Endothelial cell of umbilical vein (primary cell): ENCODE data around the gene PRKCB. TPM values are rescaled to one million over a fixed set of nuclear protein-coding genes. Genes with fewer than 3 reads are reported as not detected.

Experiments
- BruUV-seq: library from RNA; stranded (reverse); fragments of 400-500 nt; replicated peaks from 2 replicates; lab custom pipeline; 2021; lab: Mats Ljungman, UMichigan
- CTCF ChIA-PET: fragments of 300-600, 350-600 bp; sonication (Branson Sonifier 250); formaldehyde crosslinking; loops from one replicate; lab custom pipeline; 2021; ENCODE audit warnings: antibody characterized with exemption, inconsistent platforms; lab: Charles Lee
- POLR2A ChIA-PET: fragments of 300-600, 350-600 bp; sonication (Branson Sonifier 250); formaldehyde crosslinking; loops from one replicate; lab custom pipeline; 2021; ENCODE audit warnings: antibody characterized with exemption, inconsistent platforms; lab: Charles Lee
- DNase-seq: peaks from one replicate; pipeline ENCODE4 v3.0.0-alpha.2; 2011; ENCODE audit warnings: low read depth, low spot score
- FAIRE-seq: peaks from 2 replicates; lab custom pipeline; 2011; peaks lifted over from hg19 to GRCh38; lab: Jason Lieb, UNC
- H2AFZ ChIP-seq: 2 replicates; pipeline ENCODE4 v1.6.0; 2012; ENCODE audit warnings: low read depth, low read length, control low read depth, inconsistent platforms
- H3K27ac ChIP-seq: 2 replicates; pipeline ENCODE4 v1.5.1; 2011; ENCODE audit warnings: low read depth, mild to moderate bottlenecking, control low read depth, low read length, moderate library complexity; ENCODE audit not compliant: insufficient read depth
- H3K27me3 ChIP-seq, 2 experiments: 2 replicates each; pipeline versions ENCODE4 v1.6.0 to v1.6.1; 2011; ENCODE audit warnings: low read length in 2 of 2, mixed read lengths in 1 of 2; ENCODE audit not compliant: control insufficient read depth in 2 of 2, insufficient read depth in 2 of 2
- H3K36me3 ChIP-seq, 2 experiments: 2 replicates in 1 of 2; 3 replicates in 1 of 2; pipeline ENCODE4 v1.5.1; 2011; ENCODE audit warnings: low read length in 2 of 2, mild to moderate bottlenecking in 1 of 2, moderate library complexity in 1 of 2; ENCODE audit not compliant: control insufficient read depth in 2 of 2, insufficient read depth in 2 of 2; ENCODE audit errors: extremely low read depth in 1 of 2
- H3K4me1 ChIP-seq: 3 replicates; pipeline ENCODE4 v1.5.1; 2011; ENCODE audit warnings: mild to moderate bottlenecking, low read length; ENCODE audit not compliant: control insufficient read depth, insufficient read depth; ENCODE audit errors: extremely low read depth
- H3K4me2 ChIP-seq: 2 replicates; pipeline ENCODE4 v1.6.1; 2011; ENCODE audit warnings: low read length, control low read depth, mixed read lengths; ENCODE audit not compliant: insufficient read depth
- H3K4me3 ChIP-seq, 3 experiments: fragments of 200-600 bp in 1 of 3; sonication (generic), shearing (Covaris generic) in 1 of 3; replicated peaks in 1 of 3; 2 replicates each; pipeline ENCODE4 v1.5.1; 2011 to 2016; ENCODE audit warnings: control low read depth in 3 of 3, low read length in 3 of 3, mild to moderate bottlenecking in 2 of 3, inconsistent platforms in 1 of 3, low read depth in 1 of 3, moderate library complexity in 1 of 3; ENCODE audit not compliant: insufficient read depth in 1 of 3
- H3K79me2 ChIP-seq: 2 replicates; pipeline ENCODE4 v1.6.0; 2012; ENCODE audit warnings: low read length, inconsistent platforms; ENCODE audit not compliant: control insufficient read depth, insufficient read depth
- H3K9ac ChIP-seq: replicated peaks from 2 replicates; pipeline ENCODE3; 2011; ENCODE audit warnings: low read length, control low read depth; ENCODE audit not compliant: insufficient read depth; ENCODE audit errors: extremely low read depth
- H3K9me1 ChIP-seq: replicated peaks from 3 replicates; pipeline ENCODE4 v1.6.0; 2011; ENCODE audit warnings: mild to moderate bottlenecking, low read length; ENCODE audit not compliant: control insufficient read depth, insufficient read depth; ENCODE audit errors: extremely low read depth
- H3K9me3 ChIP-seq: replicated peaks from 2 replicates; pipeline ENCODE4 v1.5.1; 2012; ENCODE audit warnings: low read length, inconsistent platforms; ENCODE audit not compliant: control insufficient read depth, insufficient read depth
- H4K20me1 ChIP-seq: replicated peaks from 2 replicates; pipeline ENCODE3; 2011; ENCODE audit warnings: mild to moderate bottlenecking, low read length; ENCODE audit not compliant: control insufficient read depth, insufficient read depth; ENCODE audit errors: extremely low read depth
- EZH2 ChIP-seq: IDR thresholded peaks from 2 replicates; pipeline ENCODE4 v1.6.1; 2012; ENCODE audit warnings: borderline replicate concordance, low read depth, mild to moderate bottlenecking, moderate library complexity, low read length, inconsistent platforms; ENCODE audit not compliant: severe bottlenecking
- FOS ChIP-seq: IDR thresholded peaks from 2 replicates; pipeline ENCODE4 v1.6.1; 2011; ENCODE audit warnings: mild to moderate bottlenecking, low read length, moderate library complexity, borderline replicate concordance; ENCODE audit not compliant: insufficient read depth
- GATA2 ChIP-seq: IDR thresholded peaks from 2 replicates; pipeline ENCODE4 v1.7.0; 2011; ENCODE audit warnings: low read depth, mild to moderate bottlenecking, moderate library complexity, mixed read lengths, low read length; ENCODE audit not compliant: insufficient read length, insufficient read depth
- JUN ChIP-seq: IDR thresholded peaks from 2 replicates; pipeline ENCODE4 v1.6.1; 2011; ENCODE audit warnings: borderline replicate concordance, low read depth; ENCODE audit not compliant: insufficient read length, insufficient read depth
- MYC ChIP-seq: IDR thresholded peaks from one replicate; pipeline ENCODE4 v1.6.1; 2011; ENCODE audit warnings: mild to moderate bottlenecking, low read depth, low read length
- POLR2A ChIP-seq: IDR thresholded peaks from 2 replicates; pipeline ENCODE4 v1.6.1; 2012; ENCODE audit warnings: low read depth, mild to moderate bottlenecking, control low read depth, low read length
- POLR2AphosphoS5 ChIP-seq: IDR thresholded peaks from 2 replicates; pipeline ENCODE4 v1.6.1; 2012; ENCODE audit warnings: low read depth, mild to moderate bottlenecking, control low read depth, low read length, moderate library complexity; ENCODE audit not compliant: insufficient read depth
- dilution Hi-C: fragments of 300-500 bp; cut with MboI; formaldehyde crosslinking; loops from one replicate; pipeline ENCODE4 v1.15.0; 2019; ENCODE audit warnings: low sequenced_read_pairs; ENCODE audit not compliant: extremely low pct_ligation_motif_present
- intact Hi-C: fragments of 100-400 bp; cut with micrococcal nuclease; formaldehyde crosslinking; loops from one replicate; pipeline ENCODE4 v1.10.0; 2022
- polyA plus RNA-seq, 4 experiments: library from polyadenylated mRNA; depleted of rRNA in 3 of 4; stranded (reverse) in 3 of 4; unstranded in 1 of 4; fragments of >200 nt; gene quantifications; 2 replicates each; pipeline versions ENCODE4 v1.2.1 to v1.2.3, GENCODE V29; 2011 to 2012; ENCODE audit warnings: missing spikeins in 1 of 4
- total RNA-seq: library from RNA; stranded (reverse); gene quantifications from 2 replicates; pipeline ENCODE4 v1.2.3, GENCODE V29; 2021
- TF ChIP-seq, protein P1 (sequence below): IDR thresholded peaks from 2 replicates; pipeline ENCODE4 v1.6.1; 2011; ENCODE audit not compliant: insufficient read depth, insufficient read length
- TF ChIP-seq, protein P2 (sequence below), 2 donors: IDR thresholded peaks; 1 replicate in 1 of 2; 2 replicates in 1 of 2; pipeline ENCODE4 v1.5.1; 2011; ENCODE audit warnings: low read length in 2 of 2, mild to moderate bottlenecking in 2 of 2, moderate library complexity in 2 of 2, control low read depth in 1 of 2, inconsistent platforms in 1 of 2, low read depth in 1 of 2; ENCODE audit not compliant: insufficient read depth in 1 of 2; ENCODE audit errors: extremely low read depth in 1 of 2

Gene PRKCB
- total and polyA plus RNA-seq, 2 donors (not counting 3 experiments of a cell fraction or from before 2014, with no cell fraction given): 0.01 TPM; not detected in 1

DNA sequence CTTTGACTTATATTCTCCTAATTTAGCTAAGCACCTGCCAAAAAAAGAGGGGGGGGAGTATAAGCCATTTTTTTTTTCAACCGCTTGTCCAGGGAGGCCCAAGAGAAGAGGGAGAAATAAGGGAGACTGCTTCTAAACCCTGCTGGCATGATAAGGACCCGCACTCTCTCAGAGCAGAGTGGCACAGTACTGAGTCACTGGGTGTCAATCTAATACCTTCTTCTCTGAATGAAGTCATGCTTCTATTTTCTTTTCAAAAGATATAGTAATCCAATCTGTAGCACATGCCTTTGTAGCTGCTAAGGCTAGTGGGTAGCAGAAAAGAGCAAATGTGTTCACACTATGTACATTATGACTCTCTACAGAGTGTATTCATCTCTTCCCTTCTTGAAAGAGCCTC is 385.4 kb downstream of the PRKCB start:
- Histone ChIP-seq H3K27me3 (no peaks in the 10 kb centered on the region), H3K4me2 (no peak overlapping the region), H3K9me3 (no peaks in the 10 kb centered on the region), H3K27ac (no peak overlapping the region), H3K79me2 (no peaks in the 10 kb centered on the region), H3K9me1 (no peaks in the 10 kb centered on the region), H3K4me3 (no peak overlapping the region), H3K9ac (no peak overlapping the region), H3K36me3 (no peaks in the 10 kb centered on the region), H2AFZ (no peak overlapping the region), H4K20me1 (no peaks in the 10 kb centered on the region), H3K4me1 (no peaks in the 10 kb centered on the region)
- dilution Hi-C loops: no loop called here
- DNase-seq (no peak), FAIRE-seq (no peak)
- TF ChIP-seq FOS (no peak), POLR2AphosphoS5 (no peak), POLR2A (no peak), EZH2 (no peak), GATA2 (no peak), JUN (no peak), MYC (no peak)
- TF ChIP-seq, protein P1, sequence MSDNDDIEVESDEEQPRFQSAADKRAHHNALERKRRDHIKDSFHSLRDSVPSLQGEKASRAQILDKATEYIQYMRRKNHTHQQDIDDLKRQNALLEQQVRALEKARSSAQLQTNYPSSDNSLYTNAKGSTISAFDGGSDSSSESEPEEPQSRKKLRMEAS: no peak
- TF ChIP-seq, protein P2, sequence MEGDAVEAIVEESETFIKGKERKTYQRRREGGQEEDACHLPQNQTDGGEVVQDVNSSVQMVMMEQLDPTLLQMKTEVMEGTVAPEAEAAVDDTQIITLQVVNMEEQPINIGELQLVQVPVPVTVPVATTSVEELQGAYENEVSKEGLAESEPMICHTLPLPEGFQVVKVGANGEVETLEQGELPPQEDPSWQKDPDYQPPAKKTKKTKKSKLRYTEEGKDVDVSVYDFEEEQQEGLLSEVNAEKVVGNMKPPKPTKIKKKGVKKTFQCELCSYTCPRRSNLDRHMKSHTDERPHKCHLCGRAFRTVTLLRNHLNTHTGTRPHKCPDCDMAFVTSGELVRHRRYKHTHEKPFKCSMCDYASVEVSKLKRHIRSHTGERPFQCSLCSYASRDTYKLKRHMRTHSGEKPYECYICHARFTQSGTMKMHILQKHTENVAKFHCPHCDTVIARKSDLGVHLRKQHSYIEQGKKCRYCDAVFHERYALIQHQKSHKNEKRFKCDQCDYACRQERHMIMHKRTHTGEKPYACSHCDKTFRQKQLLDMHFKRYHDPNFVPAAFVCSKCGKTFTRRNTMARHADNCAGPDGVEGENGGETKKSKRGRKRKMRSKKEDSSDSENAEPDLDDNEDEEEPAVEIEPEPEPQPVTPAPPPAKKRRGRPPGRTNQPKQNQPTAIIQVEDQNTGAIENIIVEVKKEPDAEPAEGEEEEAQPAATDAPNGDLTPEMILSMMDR (IDR thresholded peaks at IDR 0.05; ENCODE audit: extremely low read depth in 1 of 2, insufficient read depth in 1 of 2, low read depth in 1 of 2, low read length in 2 of 2): no peak
- CTCF ChIA-PET: interaction anchor here (0.7 to 1.0 kb wide), 2 partner anchors 90 to 151 kb away, joined by 3 read pairs; no protein-coding TSS in a partner anchor
- no TSS peak for BruUV-seq
- intact Hi-C loops: no loop called here
- POLR2A ChIA-PET: no interaction called here
